NCI-H82 (cell line): ENCODE data around the gene HIF3A.
"Not testable (repeated sequence)": the region's sequence is repeated elsewhere in the genome, so short reads cannot be mapped to it uniquely, and the experiment has no call there.

ENCODE experiments used
- DNase-seq: peaks from one replicate; lab custom pipeline; 2025; lab: John Stamatoyannopoulos, UW

Gene HIF3A

GRCh38 chr19:46296722-46297461 is at the start of gene HIF3A:
Gene HIF3A (plus strand): TSS chr19:46297042. CDS start chr19:46297077, 35 bp downstream.
- DNase-seq, result peak; percentile 97

- DNase-seq, result no peak
These were observed 46.6 kb upstream of the HIF3A start for GRCh38 chr19:46250076-46250735.

GRCh38 chr19:46251416-46251815 is 45.4 kb upstream of the HIF3A start:
- no peak for DNase-seq

- DNase-seq, result no peak
These were observed 42.1 kb upstream of the HIF3A start for GRCh38 chr19:46254776-46255175.

- DNase-seq, result no peak
These were observed 40.0 kb upstream of the HIF3A start for GRCh38 chr19:46256855-46257254.

- DNase-seq, result not testable (repeated sequence)
These were observed 35.3 kb upstream of the HIF3A start for GRCh38 chr19:46261501-46261900.

- not testable (repeated sequence) for DNase-seq
These were observed 34.1 kb upstream of the HIF3A start for GRCh38 chr19:46262684-46263296.

- DNase-seq, result not testable (repeated sequence)
These were observed 32.0 kb upstream of the HIF3A start for GRCh38 chr19:46264801-46265200.

- peak; percentile 86 for DNase-seq
These were observed 31.5 kb upstream of the HIF3A start for GRCh38 chr19:46265217-46265828.

- no peak for DNase-seq
These were observed 27.7 kb upstream of the HIF3A start for GRCh38 chr19:46269101-46269500.

GRCh38 chr19:46270521-46271256 is 26.2 kb upstream of the HIF3A start:
- DNase-seq, result no peak

GRCh38 chr19:46271481-46272197 is 25.2 kb upstream of the HIF3A start:
- no peak for DNase-seq

GRCh38 chr19:46273931-46274330 is 22.9 kb upstream of the HIF3A start:
- not testable (repeated sequence) for DNase-seq

GRCh38 chr19:46279177-46279576 is 17.7 kb upstream of the HIF3A start:
- DNase-seq, result no peak

- no peak for DNase-seq
These were observed 13.1 kb upstream of the HIF3A start for GRCh38 chr19:46283771-46284170.

- DNase-seq, result no peak
These were observed 12.2 kb upstream of the HIF3A start for GRCh38 chr19:46284635-46285034.

- DNase-seq, result no peak
These were observed 9.3 kb upstream of the HIF3A start for GRCh38 chr19:46287585-46287984.

- peak; percentile 76 for DNase-seq
These were observed 7.8 kb upstream of the HIF3A start for GRCh38 chr19:46288896-46289588.

- DNase-seq, result no peak
These were observed 6.9 kb upstream of the HIF3A start for GRCh38 chr19:46289724-46290619.

- no peak for DNase-seq
These were observed 5.0 kb upstream of the HIF3A start for GRCh38 chr19:46291829-46292228.
